Stimulated activated CD4-positive, alpha-beta T cell treated with anti-CD3 and anti-CD28 coated beads, Interleukin-2, amount 100 ng/mL, for 48 hours (primary cell): Measurements from ENCODE around the gene KIF23.
"Not testable (repeated sequence)": the region's sequence is repeated elsewhere in the genome, so short reads cannot be mapped to it uniquely, and the experiment has no call there.

Source experiments
- DNase-seq, 2 donors: peaks; one replicate each; pipeline ENCODE4 v3.0.0-alpha.2; 2020

KIF23 gene

GRCh38 chr15:69439623-69440022, 25.5 kb downstream of the KIF23 start:
- DNase-seq: no peak

- no peak for DNase-seq
Measured at GRCh38 chr15:69443032-69443611, 29.0 kb downstream of the KIF23 start.

- DNase-seq: no peak
Measured at GRCh38 chr15:69444686-69445085, 30.5 kb downstream of the KIF23 start.

- DNase-seq: no peak
Measured at GRCh38 chr15:69446953-69447352, 32.8 kb downstream of the KIF23 start.

- not testable (repeated sequence) for DNase-seq
Measured at GRCh38 chr15:69450221-69450620, 36.1 kb downstream of the KIF23 start.

- no peak for DNase-seq
Measured at GRCh38 chr15:69450968-69451695, 37.0 kb downstream of the KIF23 start.

GRCh38 chr15:69451951-69452691, 38.0 kb downstream of the KIF23 start:
- DNase-seq: no peak

GRCh38 chr15:69452692-69453521, 38.8 kb downstream of the KIF23 start, which contains the start of gene RPLP1:
RPLP1 (plus strand) TSS chr15:69452818; CDS start chr15:69452949, 131 bp downstream.
- peak; percentile 91 to 94 for DNase-seq

GRCh38 chr15:69454953-69455352, 40.8 kb downstream of the KIF23 start:
- DNase-seq: no peak

- no peak for DNase-seq
Measured at GRCh38 chr15:69456208-69457166, 42.3 kb downstream of the KIF23 start.

GRCh38 chr15:69457304-69458280, 43.4 kb downstream of the KIF23 start:
- no peak for DNase-seq

GRCh38 chr15:69459066-69459465, 44.9 kb downstream of the KIF23 start:
- no peak for DNase-seq

- DNase-seq: no peak
Measured at GRCh38 chr15:69460481-69460880, 46.3 kb downstream of the KIF23 start.

GRCh38 chr15:69462030-69462492, 47.9 kb downstream of the KIF23 start:
- no peak for DNase-seq

GRCh38 chr15:69462493-69463181, 48.5 kb downstream of the KIF23 start:
- DNase-seq: peak; percentile 90 to 91

GRCh38 chr15:69463182-69463756, 49.1 kb downstream of the KIF23 start:
- no peak for DNase-seq

GRCh38 chr15:69465253-69465652, 51.1 kb downstream of the KIF23 start:
- DNase-seq: no peak

- no peak for DNase-seq
Measured at GRCh38 chr15:69466733-69467132, 52.6 kb downstream of the KIF23 start.

GRCh38 chr15:69467636-69468035, 53.5 kb downstream of the KIF23 start:
- DNase-seq: no peak
